GM18526 (cell line): Measurements from ENCODE around the gene HNRNPUL1.

ENCODE experiments used
- POLR2A ChIP-seq: IDR thresholded peaks from 3 replicates; pipeline ENCODE4 v1.6.1; 2011; ENCODE audit not compliant: insufficient read length; ENCODE audit errors: extremely low read depth

HNRNPUL1 gene

DNA sequence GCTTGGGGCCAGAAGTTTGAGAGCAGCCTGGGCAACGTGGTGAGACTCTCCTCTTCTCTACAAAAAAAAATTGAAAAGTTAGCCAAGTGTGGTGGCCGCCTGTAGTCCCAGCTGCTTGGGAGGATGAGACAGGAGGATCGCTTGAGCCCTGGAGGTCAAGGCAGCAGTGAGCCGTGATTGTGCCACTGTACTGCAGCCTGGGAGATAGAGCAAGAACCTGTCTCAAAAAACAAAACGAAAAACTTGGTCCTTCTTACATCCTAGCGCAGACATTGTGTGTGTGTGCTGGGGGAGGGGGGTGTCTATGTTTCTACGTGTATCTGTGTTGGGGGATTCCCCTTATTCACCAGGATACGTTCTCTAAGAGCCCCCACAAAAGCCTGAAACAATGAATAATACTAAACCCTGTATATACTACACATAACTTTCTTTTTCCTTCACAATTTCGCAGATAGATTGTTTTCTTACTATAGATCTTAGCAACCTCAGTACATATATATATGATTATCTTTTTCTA, 37.2 kb upstream of the HNRNPUL1 start:
- TF ChIP-seq POLR2A = no peak

DNA sequence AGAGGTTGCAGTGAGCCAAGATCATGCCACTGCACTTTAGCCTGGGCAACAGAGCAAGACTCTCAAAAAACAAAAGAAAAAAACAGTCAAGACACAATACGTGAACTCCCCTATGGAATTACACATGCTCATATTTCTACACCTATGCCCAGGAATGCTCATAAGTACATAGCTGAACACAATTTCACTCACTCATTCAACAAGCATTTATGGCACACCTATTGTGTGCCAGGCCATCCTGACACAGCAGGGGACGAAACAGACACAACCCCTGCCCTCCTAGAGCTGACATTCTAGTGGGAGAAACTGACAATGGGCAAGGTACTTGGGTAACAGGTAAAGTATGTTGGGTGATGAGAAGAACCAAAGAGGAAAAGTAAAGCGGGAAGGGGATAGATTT, 35.7 kb upstream of the HNRNPUL1 start:
- TF ChIP-seq POLR2A = no peak

DNA sequence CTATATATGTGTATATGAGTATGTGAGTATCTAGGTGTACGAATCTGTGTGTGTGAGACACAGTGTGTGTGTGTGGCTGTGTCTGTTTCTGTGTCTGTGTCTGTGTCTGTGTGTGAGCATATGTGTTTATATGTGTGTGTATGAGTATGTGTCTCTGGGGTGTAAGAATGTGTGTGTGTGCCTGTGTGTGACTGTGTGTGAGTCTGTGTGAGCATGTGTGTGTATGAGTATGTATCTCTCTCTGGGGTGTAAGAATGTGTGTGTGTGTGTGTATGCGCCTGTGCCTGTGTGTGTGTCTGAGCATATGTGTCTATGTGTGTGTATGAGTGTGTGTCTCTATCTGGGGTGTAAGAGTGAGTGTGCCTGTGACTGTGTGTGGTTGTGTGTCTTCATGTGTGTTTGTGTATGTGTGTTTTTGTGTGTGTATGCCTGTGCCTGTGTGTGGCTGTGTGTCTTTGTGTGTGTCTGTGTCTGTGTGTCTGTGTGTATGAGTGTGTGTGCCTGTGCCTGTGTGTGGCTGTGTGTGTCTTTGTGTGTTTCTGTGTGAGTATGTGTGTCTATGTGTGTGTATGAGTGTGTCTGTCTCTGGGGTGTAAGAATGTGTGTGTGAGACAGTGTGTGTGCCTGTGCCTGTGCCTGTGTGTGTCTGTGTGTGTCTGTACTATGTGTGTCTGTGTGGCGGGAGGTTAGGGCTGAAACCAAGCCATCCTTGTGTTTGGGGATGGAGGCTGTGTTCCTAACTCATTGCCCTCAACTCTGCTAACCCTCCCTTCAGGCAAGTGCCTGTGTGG, 33.9 kb upstream of the HNRNPUL1 start:
- TF ChIP-seq POLR2A = no peak

GRCh38 chr19:41232686-41233085, 31.5 kb upstream of the HNRNPUL1 start:
- no peak for TF ChIP-seq POLR2A

GRCh38 chr19:41233748-41234240, 30.4 kb upstream of the HNRNPUL1 start:
- no peak for TF ChIP-seq POLR2A

GRCh38 chr19:41234512-41235168, 29.5 kb upstream of the HNRNPUL1 start:
- no peak for TF ChIP-seq POLR2A

- TF ChIP-seq POLR2A = no peak
Measured at GRCh38 chr19:41235480-41235879, 28.7 kb upstream of the HNRNPUL1 start.

DNA sequence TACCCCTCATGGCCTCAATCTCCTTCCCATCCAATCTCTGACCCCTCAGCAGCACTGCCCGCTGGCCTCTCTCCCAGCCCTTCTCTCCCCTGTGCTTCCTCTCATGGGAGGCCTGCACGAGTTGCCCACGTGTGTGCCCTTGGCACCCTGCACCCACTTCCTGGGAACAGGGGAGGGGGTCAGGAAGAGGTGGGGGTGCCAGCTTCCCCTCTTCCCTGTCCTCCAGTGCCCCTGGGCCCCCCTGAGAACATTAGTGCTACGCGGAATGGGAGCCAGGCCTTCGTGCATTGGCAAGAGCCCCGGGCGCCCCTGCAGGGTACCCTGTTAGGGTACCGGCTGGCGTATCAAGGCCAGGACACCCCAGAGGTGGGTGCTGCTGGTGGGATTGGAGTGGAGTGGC, 25.9 kb upstream of the HNRNPUL1 start:
- TF ChIP-seq POLR2A = no peak

DNA sequence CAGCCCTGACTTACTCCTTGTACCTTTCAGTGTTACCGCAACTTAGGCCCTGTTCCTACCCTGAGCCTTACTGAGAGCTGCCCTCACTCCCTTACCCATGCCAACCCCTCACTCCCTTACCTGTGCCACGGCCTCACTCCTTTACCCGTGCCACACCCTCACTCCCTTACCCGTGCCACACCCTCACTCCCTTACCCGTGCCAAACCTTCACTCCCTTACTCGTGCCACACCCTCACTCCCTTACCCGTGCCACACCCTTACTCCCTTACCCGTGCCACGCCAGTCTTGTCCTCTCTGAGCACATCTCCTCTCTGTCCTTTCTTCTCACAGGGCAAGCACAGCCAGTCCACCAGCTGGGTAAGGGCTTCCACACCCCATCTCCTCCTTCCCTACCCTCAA, 24.8 kb upstream of the HNRNPUL1 start:
- TF ChIP-seq POLR2A = no peak

DNA sequence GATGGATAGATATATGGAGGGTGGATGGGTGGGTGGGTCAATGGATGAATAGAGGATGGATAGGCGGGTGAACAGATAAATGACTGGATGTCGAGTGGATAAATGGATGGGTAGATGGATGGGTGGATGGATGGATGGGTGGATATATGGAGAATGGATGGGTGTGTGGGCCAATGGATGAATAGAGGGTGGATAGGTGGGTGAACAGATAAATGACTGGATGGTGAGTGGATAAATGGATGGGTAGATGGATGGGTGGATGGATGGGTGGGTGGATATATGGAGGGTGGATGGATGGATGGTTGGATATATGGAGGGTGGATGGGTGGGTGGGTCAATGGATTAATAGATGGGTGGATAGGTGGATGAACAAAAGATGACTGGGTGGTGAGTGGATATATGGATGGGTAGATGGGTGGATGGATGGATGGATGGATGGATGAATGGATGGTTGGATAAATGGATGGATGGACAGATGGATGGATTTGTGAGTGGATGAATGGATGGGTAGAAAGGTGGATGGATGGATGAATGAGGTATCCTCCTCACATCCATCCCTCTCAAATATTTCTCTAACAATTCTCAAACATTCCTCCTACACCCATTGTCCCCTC, 24.1 kb upstream of the HNRNPUL1 start:
- TF ChIP-seq POLR2A = no peak

- no peak for TF ChIP-seq POLR2A
Measured at GRCh38 chr19:41241859-41242258, 22.3 kb upstream of the HNRNPUL1 start.

DNA sequence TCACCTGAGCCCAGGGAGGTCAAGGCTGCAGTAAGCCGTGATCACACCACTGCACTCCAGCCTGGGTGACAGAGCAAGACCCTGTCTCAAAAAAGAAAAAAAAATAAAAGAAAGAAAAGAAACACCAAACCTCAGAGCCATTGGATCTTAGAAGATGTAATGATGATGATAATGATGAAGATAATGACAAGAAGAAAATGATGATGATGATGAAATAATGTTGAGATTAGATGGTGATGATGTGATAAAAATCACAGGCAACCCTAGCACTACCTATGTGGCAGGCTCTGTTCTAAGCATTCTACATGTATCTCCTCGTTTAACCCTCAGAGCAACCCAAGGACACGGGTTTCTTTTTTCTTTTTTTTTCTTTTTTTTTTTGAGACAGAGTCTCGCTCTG, 20.1 kb upstream of the HNRNPUL1 start:
- no peak for TF ChIP-seq POLR2A

GRCh38 chr19:41245843-41246242, 18.3 kb upstream of the HNRNPUL1 start:
- TF ChIP-seq POLR2A = no peak

DNA sequence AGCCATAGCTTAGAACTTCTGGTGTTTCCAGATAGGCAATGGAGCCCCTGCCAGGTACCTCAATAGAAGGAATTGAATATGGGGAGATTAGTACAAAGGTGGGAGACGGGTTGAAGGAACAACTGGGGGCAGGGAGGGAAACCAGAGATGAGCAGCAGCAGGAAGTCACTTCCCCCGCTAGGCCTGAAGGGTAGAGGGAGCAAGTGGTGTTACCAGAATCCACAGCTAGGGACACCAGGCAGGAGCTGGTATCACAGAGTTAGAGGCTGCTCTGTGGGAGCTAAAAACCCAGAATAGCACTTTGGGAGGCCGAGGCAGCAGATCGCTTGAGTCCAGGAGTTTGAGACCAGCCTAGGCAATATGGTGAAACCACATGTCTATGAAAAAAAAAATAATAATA, 15.3 kb upstream of the HNRNPUL1 start:
- no peak for TF ChIP-seq POLR2A

DNA sequence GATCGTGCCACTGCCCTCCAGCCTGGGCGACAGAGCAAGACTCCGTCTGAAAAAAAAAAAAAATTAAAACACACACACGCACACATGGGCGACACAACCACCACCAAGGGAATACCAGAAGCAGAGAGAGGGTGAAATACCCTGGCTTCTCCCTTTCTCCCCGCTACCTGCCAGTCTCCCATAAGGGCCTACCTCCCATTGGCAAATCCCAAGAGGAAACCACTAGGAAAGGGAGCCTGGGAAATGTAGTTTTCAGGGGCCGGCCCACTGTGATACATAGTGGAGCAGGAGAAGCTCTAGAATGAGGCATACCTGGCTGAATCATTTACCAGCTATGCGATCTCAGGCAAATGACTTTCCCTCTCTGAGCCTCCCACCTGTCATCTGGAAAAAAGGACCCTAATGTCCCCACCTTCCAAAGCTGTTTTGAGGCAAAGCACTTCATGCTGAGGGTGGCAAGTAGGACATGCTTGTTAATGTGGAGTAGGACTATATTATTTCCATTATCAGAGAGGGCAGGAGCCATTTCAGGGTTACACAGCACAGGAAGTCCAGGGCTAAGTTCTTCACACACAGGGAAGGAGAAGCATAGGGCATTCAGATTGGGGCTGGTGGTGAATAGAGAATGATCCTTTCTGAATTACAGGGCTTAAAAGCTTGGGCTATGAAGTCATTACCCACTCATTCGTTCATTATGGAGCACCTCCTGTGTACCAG, 14.3 kb upstream of the HNRNPUL1 start:
- TF ChIP-seq POLR2A = no peak
